ENCODE data around the gene RAB26.

The RAB26 gene

GRCh38 chr16:2151188-2152091, 3.0 kb downstream of the RAB26 start:
- H3K27me3 ChIP-seq (replicated peaks; ENCODE audit: control insufficient read depth, insufficient read depth, low read length): no peaks in the 10 kb centered on the region
- H3K4me3 ChIP-seq (replicated peaks; ENCODE audit: low read depth, low read length): peak overlapping the region; percentile 92
- peak; percentile 50 for DNase-seq (ENCODE audit: extremely low read depth, insufficient read length)
- no peak for TF ChIP-seq CTCF (IDR thresholded peaks at IDR 0.05; ENCODE audit: insufficient read depth, low read length, poor library complexity, severe bottlenecking)
- H3K36me3 ChIP-seq (ENCODE audit: control insufficient read depth, insufficient read depth, low read length): peaks cover 23% of the 10 kb centered on the region

GRCh38 chr16:2152695-2153506, 4.5 kb downstream of the RAB26 start:
- Histone ChIP-seq H3K36me3 (ENCODE audit: control insufficient read depth, insufficient read depth, low read length) (peaks cover 23% of the 10 kb centered on the region), H3K4me3 (replicated peaks; ENCODE audit: low read depth, low read length) (peak overlapping the region; percentile 92), H3K27me3 (replicated peaks; ENCODE audit: control insufficient read depth, insufficient read depth, low read length) (no peaks in the 10 kb centered on the region)
- TF ChIP-seq CTCF (IDR thresholded peaks at IDR 0.05; ENCODE audit: insufficient read depth, low read length, poor library complexity, severe bottlenecking): peak; percentile 36
- DNase-seq (ENCODE audit: extremely low read depth, insufficient read length): peak; percentile 62

GRCh38 chr16:2154533-2155090, 6.2 kb downstream of the RAB26 start:
- no peak for TF ChIP-seq CTCF (IDR thresholded peaks at IDR 0.05; ENCODE audit: insufficient read depth, low read length, poor library complexity, severe bottlenecking)
- Histone ChIP-seq H3K4me3 (replicated peaks; ENCODE audit: low read depth, low read length) (peak overlapping the region; percentile 92), H3K36me3 (ENCODE audit: control insufficient read depth, insufficient read depth, low read length) (peaks cover 23% of the 10 kb centered on the region), H3K27me3 (replicated peaks; ENCODE audit: control insufficient read depth, insufficient read depth, low read length) (no peaks in the 10 kb centered on the region)
- no peak for DNase-seq (ENCODE audit: extremely low read depth, insufficient read length)

GRCh38 chr16:2155091-2155950, 6.9 kb downstream of the RAB26 start, which contains the start of gene TRAF7:
Gene TRAF7, plus strand, starts transcription at chr16:2155782. Its CDS starts 8,139 bp downstream, at chr16:2163921.
- H3K4me3 ChIP-seq (replicated peaks; ENCODE audit: low read depth, low read length): peak within 1 kb of the TSS; percentile 93
- peaks cover 23% of the 10 kb centered on the region for H3K36me3 ChIP-seq (ENCODE audit: control insufficient read depth, insufficient read depth, low read length)
- H3K27me3 ChIP-seq (replicated peaks; ENCODE audit: control insufficient read depth, insufficient read depth, low read length): no peaks in the 10 kb centered on the region
- no peak for TF ChIP-seq CTCF (IDR thresholded peaks at IDR 0.05; ENCODE audit: insufficient read depth, low read length, poor library complexity, severe bottlenecking)
- DNase-seq (ENCODE audit: extremely low read depth, insufficient read length): peak; percentile 100

Measured in GM06990 (cell line).